HAP-1 (cell line): Measurements from ENCODE around the gene FOXN3.

Source experiments
- DNase-seq, 2 experiments: peaks; one replicate each; pipeline ENCODE4 v3.0.0-alpha.2; 2016 to 2020; ENCODE audit warnings: low spot score in 2 of 2
- H3K27me3 ChIP-seq: fragments of 250-450 bp; sonication (Bioruptor Pico); 2 replicates; pipeline ENCODE4 v1.5.1; 2020; ENCODE audit warnings: low read depth, mild to moderate bottlenecking, moderate library complexity
- H3K36me3 ChIP-seq: fragments of 250-450 bp; sonication (Bioruptor Pico); replicated peaks from 2 replicates; pipeline ENCODE4 v1.5.1; 2020; ENCODE audit warnings: mild to moderate bottlenecking
- H3K4me1 ChIP-seq: fragments of 250-450 bp; sonication (Bioruptor Pico); 2 replicates; pipeline ENCODE4 v1.5.1; 2020; ENCODE audit warnings: mild to moderate bottlenecking
- H3K4me3 ChIP-seq: fragments of 250-450 bp; sonication (Bioruptor Pico); 2 replicates; pipeline ENCODE4 v1.5.1; 2020; ENCODE audit warnings: mild to moderate bottlenecking, moderate library complexity
- H3K9me3 ChIP-seq: fragments of 250-450 bp; sonication (Bioruptor Pico); 2 replicates; pipeline ENCODE4 v1.5.1; 2020; ENCODE audit warnings: mild to moderate bottlenecking, moderate library complexity
- in situ Hi-C: fragments of 300-500 bp; cut with MboI; formaldehyde crosslinking; loops from 3 replicates; pipeline ENCODE4 v1.14.3; 2020; ENCODE audit warnings: low sequenced_read_pairs, inconsistent platforms, mixed read lengths

The FOXN3 gene

GRCh38 chr14:89366864-89367778, 49.9 kb downstream of the FOXN3 start:
- Histone ChIP-seq H3K9me3 (no peaks in the 10 kb centered on the region), H3K36me3 (no peaks in the 10 kb centered on the region; the same call in 1 of the 2 replicates), H3K27me3 (no peaks in the 10 kb centered on the region), H3K4me1 (peaks cover 13% of the 10 kb centered on the region), H3K4me3 (no peak overlapping the region)
- in situ Hi-C loops, result no loop called here
- DNase-seq, result no peak

GRCh38 chr14:89365061-89365801, 51.8 kb downstream of the FOXN3 start:
- no peaks in the 10 kb centered on the region; the same call in 1 of the 2 replicates for H3K36me3 ChIP-seq
- in situ Hi-C loops, result no loop called here
- H3K27me3 ChIP-seq, result no peaks in the 10 kb centered on the region
- H3K4me1 ChIP-seq, result peaks cover 13% of the 10 kb centered on the region
- DNase-seq, result peak; percentile 29 to 44
- no peaks in the 10 kb centered on the region for H3K9me3 ChIP-seq
- H3K4me3 ChIP-seq, result no peak overlapping the region

GRCh38 chr14:89364316-89364715, 52.7 kb downstream of the FOXN3 start:
- H3K4me3 ChIP-seq, result no peak overlapping the region
- H3K27me3 ChIP-seq, result no peaks in the 10 kb centered on the region
- DNase-seq, result no peak
- peaks cover 13% of the 10 kb centered on the region for H3K4me1 ChIP-seq
- no peaks in the 10 kb centered on the region; the same call in 1 of the 2 replicates for H3K36me3 ChIP-seq
- H3K9me3 ChIP-seq, result no peaks in the 10 kb centered on the region
- in situ Hi-C loops, result no loop called here

GRCh38 chr14:89360277-89360676, 56.8 kb downstream of the FOXN3 start:
- in situ Hi-C loops, result no loop called here
- H3K9me3 ChIP-seq, result no peaks in the 10 kb centered on the region
- no peaks in the 10 kb centered on the region for H3K27me3 ChIP-seq
- no peak for DNase-seq
- H3K4me3 ChIP-seq, result no peak overlapping the region
- H3K36me3 ChIP-seq, result no peaks in the 10 kb centered on the region; the same call in 1 of the 2 replicates
- peaks cover 9% of the 10 kb centered on the region for H3K4me1 ChIP-seq

GRCh38 chr14:89359477-89360222, 57.4 kb downstream of the FOXN3 start:
- Histone ChIP-seq H3K27me3 (no peaks in the 10 kb centered on the region), H3K9me3 (no peaks in the 10 kb centered on the region), H3K4me1 (peaks cover 3% of the 10 kb centered on the region), H3K36me3 (no peaks in the 10 kb centered on the region), H3K4me3 (no peak overlapping the region)
- in situ Hi-C loops, result no loop called here
- no peak for DNase-seq

GRCh38 chr14:89357655-89358297, 59.3 kb downstream of the FOXN3 start:
- H3K4me1 ChIP-seq, result peaks cover 7% of the 10 kb centered on the region
- DNase-seq, result no peak
- H3K36me3 ChIP-seq, result no peaks in the 10 kb centered on the region
- H3K9me3 ChIP-seq, result no peaks in the 10 kb centered on the region
- no peak overlapping the region for H3K4me3 ChIP-seq
- H3K27me3 ChIP-seq, result no peaks in the 10 kb centered on the region
- in situ Hi-C loops, result no loop called here

GRCh38 chr14:89356927-89357326, 60.1 kb downstream of the FOXN3 start:
- in situ Hi-C loops, result no loop called here
- DNase-seq, result no peak
- no peaks in the 10 kb centered on the region for H3K36me3 ChIP-seq

GRCh38 chr14:89356496-89356895, 60.5 kb downstream of the FOXN3 start:
- Histone ChIP-seq H3K27me3 (no peaks in the 10 kb centered on the region), H3K4me1 (peaks cover 19% of the 10 kb centered on the region), H3K9me3 (no peaks in the 10 kb centered on the region), H3K4me3 (no peak overlapping the region), H3K36me3 (no peaks in the 10 kb centered on the region)
- DNase-seq, result no peak
- in situ Hi-C loops, result no loop called here

More at GRCh38 chr14:89356927-89357326, 60.1 kb downstream of the FOXN3 start:
- Histone ChIP-seq H3K4me3 (no peak overlapping the region), H3K27me3 (no peaks in the 10 kb centered on the region), H3K4me1 (peaks cover 15% of the 10 kb centered on the region), H3K9me3 (no peaks in the 10 kb centered on the region)

- H3K4me3 ChIP-seq, result no peak overlapping the region
- peaks cover 38% of the 10 kb centered on the region for H3K4me1 ChIP-seq
- H3K36me3 ChIP-seq, result no peaks in the 10 kb centered on the region
- H3K27me3 ChIP-seq, result no peaks in the 10 kb centered on the region
- in situ Hi-C loops, result no loop called here
- no peak for DNase-seq
- H3K9me3 ChIP-seq, result no peaks in the 10 kb centered on the region
These were observed 63.3 kb downstream of the FOXN3 start for GRCh38 chr14:89353766-89354113.

- Histone ChIP-seq H3K4me3 (no peak overlapping the region), H3K27me3 (no peaks in the 10 kb centered on the region), H3K36me3 (no peaks in the 10 kb centered on the region), H3K4me1 (peaks cover 44% of the 10 kb centered on the region), H3K9me3 (no peaks in the 10 kb centered on the region)
- in situ Hi-C loops, result no loop called here
- DNase-seq, result no peak
These were observed 63.9 kb downstream of the FOXN3 start for GRCh38 chr14:89352976-89353765.

- peak in 1 of 2 experiments; percentile 64 for DNase-seq
- H3K4me3 ChIP-seq, result no peak overlapping the region
- no peaks in the 10 kb centered on the region for H3K36me3 ChIP-seq
- no peaks in the 10 kb centered on the region for H3K27me3 ChIP-seq
- H3K9me3 ChIP-seq, result no peaks in the 10 kb centered on the region
- in situ Hi-C loops, result no loop called here
- H3K4me1 ChIP-seq, result peaks cover 46% of the 10 kb centered on the region
These were observed 65.3 kb downstream of the FOXN3 start for GRCh38 chr14:89351516-89352404.

GRCh38 chr14:89351221-89351515, 65.9 kb downstream of the FOXN3 start:
- in situ Hi-C loops, result no loop called here
- H3K27me3 ChIP-seq, result no peaks in the 10 kb centered on the region
- no peaks in the 10 kb centered on the region for H3K36me3 ChIP-seq
- peaks cover 46% of the 10 kb centered on the region for H3K4me1 ChIP-seq
- no peak overlapping the region for H3K4me3 ChIP-seq
- peak in 1 of 2 experiments; percentile 87 for DNase-seq
- H3K9me3 ChIP-seq, result no peaks in the 10 kb centered on the region
